OCI-LY3 (cell line): Measurements from ENCODE around the gene RAI1.

Experiments
- CTCF ChIP-seq: fragments of 200-600, 300-600 bp; sonication (generic); IDR thresholded peaks from 2 replicates; pipeline ENCODE4 v1.5.1; 2014; ENCODE audit warnings: antibody characterized with exemption, low read length, low read depth
- EZH2phosphoT487 ChIP-seq: fragments of 200-600 bp; shearing (Covaris generic); IDR thresholded peaks from 2 replicates; pipeline ENCODE4 v1.6.1; 2018; ENCODE audit warnings: antibody characterized with exemption, mixed run types, low read depth

- TF ChIP-seq CTCF (no peak), EZH2phosphoT487 (no peak)
These were observed 174.7 kb downstream of the RAI1 start for GRCh38 chr17:17855976-17856375.
